H54 (cell line): Measurements from ENCODE around the gene RNU1-2.
"Not testable (repeated sequence)": the region's sequence is repeated elsewhere in the genome, so short reads cannot be mapped to it uniquely, and the experiment has no call there.

ENCODE experiments used
- DNase-seq: peaks from one replicate; pipeline ENCODE4 v3.0.0; 2011; ENCODE audit warnings: low spot score, mixed read lengths; ENCODE audit not compliant: insufficient read length
- FAIRE-seq: peaks from 3 replicates; lab custom pipeline; 2011; peaks lifted over from hg19 to GRCh38; lab: Jason Lieb, UNC
- POLR2A ChIP-seq: IDR thresholded peaks from 2 replicates; pipeline ENCODE4 v1.6.1; 2011; ENCODE audit warnings: low read depth, mild to moderate bottlenecking, low read length

The RNU1-2 gene

DNA sequence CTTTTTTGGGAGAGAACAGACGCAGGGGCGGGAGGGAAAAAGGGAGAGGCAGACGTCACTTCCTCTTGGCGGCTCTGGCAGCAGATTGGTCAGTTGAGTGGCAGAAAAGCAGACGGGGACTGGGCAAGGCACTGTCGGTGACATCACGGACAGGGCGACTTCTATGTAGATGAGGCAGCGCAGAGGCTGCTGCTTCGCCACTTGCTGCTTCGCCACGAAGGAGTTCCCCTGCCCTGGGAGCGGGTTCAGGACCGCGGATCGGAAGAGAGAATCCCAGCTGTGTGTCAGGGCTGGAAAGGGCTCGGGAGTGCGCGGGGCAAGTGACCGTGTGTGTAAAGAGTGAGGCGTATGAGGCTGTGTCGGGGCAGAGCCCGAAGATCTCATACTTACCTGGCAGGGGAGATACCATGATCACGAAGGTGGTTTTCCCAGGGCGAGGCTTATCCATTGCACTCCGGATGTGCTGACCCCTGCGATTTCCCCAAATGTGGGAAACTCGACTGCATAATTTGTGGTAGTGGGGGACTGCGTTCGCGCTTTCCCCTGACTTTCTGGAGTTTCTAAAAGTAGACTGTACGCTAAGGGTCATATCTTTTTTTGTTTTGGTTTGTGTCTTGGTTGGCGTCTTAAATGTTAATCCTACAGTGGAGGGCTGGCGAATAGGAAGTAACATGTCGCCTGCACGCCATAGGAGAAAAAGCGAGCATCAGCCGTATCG is at the start of gene RNU1-2:
TSS of gene RNU1-2 (plus strand) at position 383 of the 718 bp plus-strand sequence.
- peak; percentile 97 for FAIRE-seq
- DNase-seq = not testable (repeated sequence)
- TF ChIP-seq POLR2A = peak; percentile 65

DNA sequence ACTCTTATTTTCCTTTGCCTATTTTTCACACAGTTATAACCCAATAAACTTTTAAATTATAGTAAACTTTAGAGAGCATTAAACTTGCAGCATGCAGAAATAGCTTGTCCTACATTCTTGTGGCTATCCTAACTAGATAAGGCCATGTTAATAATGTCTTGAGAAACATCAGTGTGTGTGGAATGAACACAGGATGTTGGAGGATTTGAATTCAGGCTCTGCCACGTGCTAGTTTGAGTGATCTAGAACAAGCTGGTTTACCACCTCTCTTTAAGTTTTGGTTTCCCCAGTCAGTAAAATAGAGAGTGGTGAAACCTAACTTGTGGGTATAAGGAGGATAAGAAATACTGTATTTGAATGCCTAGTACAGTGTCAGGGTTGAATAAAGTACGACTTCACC is 39.6 kb upstream of the RNU1-2 start:
- DNase-seq, FAIRE-seq: not testable (repeated sequence)

- not testable (repeated sequence) for DNase-seq, FAIRE-seq
Observed at GRCh38 chr1:16859167-16860041, 36.4 kb upstream of the RNU1-2 start.

- FAIRE-seq, DNase-seq: not testable (repeated sequence)
Observed at GRCh38 chr1:16860048-16860447, 35.7 kb upstream of the RNU1-2 start.

DNA sequence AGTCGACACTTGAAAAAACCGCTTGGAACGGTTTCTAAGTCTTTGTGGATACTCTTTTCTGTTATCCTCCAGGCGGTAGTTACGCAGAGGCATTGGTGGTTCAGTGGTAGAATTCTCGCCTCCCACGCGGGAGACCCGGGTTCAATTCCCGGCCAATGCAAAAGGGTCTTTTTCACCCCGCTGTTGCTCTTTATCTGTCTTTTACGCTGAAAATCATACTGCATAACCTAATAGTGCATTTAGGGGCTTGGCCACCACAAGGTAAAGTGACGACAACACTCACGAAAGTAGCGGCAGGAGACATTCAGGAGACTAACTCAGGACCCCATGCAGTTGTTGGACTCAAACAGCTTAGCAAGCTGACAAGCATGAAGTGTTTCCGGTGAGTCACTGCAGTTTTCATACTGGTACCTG is 33.9 kb upstream of the RNU1-2 start:
- FAIRE-seq = peak; percentile 100
- DNase-seq = not testable (repeated sequence)

GRCh38 chr1:16862415-16862814 is 33.4 kb upstream of the RNU1-2 start:
- FAIRE-seq, DNase-seq: not testable (repeated sequence)

DNA sequence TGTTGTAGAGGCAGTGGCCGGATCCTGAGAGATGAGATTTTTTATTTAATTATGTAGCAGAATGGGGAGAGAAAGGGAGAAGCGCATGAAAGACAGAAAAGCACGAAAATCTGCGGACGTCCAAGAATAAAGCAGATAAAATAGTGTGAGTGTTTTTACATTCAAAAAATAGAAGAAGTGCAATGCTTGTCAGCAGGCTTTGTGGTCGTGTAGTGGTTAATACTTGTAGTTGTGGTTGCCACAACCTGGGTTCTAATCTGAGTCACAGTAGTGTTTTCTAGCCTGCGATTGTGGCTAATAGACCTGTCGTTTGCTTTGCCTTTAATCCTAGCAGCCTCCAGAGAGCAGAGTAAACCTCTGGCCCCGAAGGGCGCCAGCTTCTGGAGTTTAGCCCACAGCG is 32.8 kb upstream of the RNU1-2 start:
- FAIRE-seq = not testable (repeated sequence)

GRCh38 chr1:16866926-16867707 is 28.7 kb upstream of the RNU1-2 start:
- FAIRE-seq, DNase-seq: not testable (repeated sequence)

More for the DNA sequence above, 32.8 kb upstream of the RNU1-2 start:
- DNase-seq = not testable (repeated sequence)

- not testable (repeated sequence) for FAIRE-seq
Observed at GRCh38 chr1:16868787-16869186, 27.0 kb upstream of the RNU1-2 start.

DNA sequence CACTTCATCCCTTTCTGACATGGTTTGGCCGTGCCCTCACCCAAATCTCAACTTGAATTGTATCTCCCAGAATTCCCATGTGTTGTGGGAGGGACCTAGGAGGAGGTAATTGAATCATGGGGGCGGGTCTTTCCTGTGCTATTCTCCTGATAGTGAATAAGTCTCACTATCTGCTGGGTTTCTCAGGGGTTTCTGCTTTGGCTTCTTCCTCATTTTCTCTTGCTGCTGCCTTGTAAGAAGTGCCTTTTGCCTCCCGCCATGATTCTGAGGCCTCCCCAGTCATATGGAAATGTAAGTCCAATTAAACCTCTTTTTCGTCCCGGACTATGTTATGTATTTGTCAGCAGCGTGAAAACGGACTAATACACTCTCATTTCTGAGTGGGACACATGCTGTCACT is 25.8 kb upstream of the RNU1-2 start:
- not testable (repeated sequence) for FAIRE-seq

More at GRCh38 chr1:16868787-16869186, 27.0 kb upstream of the RNU1-2 start:
- not testable (repeated sequence) for DNase-seq

GRCh38 chr1:16871171-16871570 is 24.6 kb upstream of the RNU1-2 start:
- FAIRE-seq, DNase-seq: not testable (repeated sequence)

More for the DNA sequence above, 25.8 kb upstream of the RNU1-2 start:
- DNase-seq = not testable (repeated sequence)

DNA sequence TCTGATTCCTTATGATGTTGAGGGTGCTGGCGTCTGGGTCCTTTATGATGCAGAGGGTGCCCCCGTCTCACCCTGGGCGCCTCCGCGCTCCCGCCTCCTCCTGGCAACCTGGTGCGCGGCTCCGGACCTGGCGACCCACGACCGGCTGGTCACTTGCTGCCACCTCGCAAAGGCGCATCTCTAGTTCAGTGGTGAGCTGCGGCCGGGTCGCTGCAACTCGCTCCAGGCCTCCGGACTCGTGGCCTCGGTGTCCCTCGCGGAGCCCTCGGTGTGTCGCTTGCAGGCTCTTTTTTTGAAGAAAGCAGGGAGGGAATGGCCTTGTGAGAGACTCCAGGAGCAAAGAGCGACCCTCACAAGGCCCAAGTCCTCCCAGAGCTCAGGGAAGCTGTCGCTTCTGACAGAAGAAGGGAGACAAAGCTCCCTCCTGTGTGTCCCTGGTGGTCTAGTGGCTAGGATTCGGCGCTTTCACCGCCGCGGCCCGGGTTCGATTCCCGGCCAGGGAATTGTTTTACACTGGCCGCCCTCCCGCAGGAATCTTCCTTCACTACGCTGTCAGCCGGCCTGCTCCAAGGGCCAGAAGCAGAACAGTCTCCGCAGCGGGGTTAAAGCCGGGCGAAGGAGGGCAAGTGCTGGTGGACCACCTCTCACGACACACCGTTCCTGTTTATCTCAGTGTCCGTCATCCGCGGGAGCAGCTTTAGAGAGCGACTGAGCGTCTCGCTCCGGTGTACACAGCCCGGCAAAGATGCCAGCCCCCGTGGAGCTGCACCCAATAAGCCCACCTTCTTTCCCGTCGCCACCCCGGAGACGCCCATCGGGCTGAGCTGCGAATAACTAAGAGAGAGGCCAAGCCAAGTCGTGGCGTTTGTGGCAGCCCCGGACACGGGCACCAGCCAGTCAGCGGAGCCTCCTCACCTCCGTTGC is 23.4 kb upstream of the RNU1-2 start:
- FAIRE-seq = peak; percentile 53
- not testable (repeated sequence) for DNase-seq

GRCh38 chr1:16873076-16873879 is 22.5 kb upstream of the RNU1-2 start:
- DNase-seq, FAIRE-seq: not testable (repeated sequence)

- not testable (repeated sequence) for DNase-seq, FAIRE-seq
Observed at GRCh38 chr1:16874968-16875765, 20.6 kb upstream of the RNU1-2 start.

DNA sequence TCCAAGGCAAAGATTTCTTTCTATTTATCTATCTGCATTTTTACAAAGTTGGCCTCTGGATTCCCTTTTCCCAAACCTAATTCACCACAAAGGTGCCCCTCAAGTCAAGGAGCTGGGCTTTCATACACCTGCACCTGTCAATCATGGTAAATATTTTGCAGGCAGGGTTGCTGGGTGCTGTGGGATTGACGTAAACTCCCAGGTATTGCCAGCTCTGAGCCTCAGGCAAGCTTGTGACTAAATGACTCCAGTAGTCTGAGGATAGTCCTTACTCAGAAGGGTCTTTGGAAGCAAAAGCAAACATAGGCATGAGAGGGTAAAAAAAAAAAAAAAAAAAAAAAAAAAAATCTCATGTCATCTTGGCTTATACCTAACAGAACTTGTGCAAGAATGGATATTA is 14.0 kb upstream of the RNU1-2 start:
- FAIRE-seq, DNase-seq: not testable (repeated sequence)
